Right atrium auricular region (tissue), 2 donors: ENCODE data around the gene DCANP1. TPM values are rescaled to one million over a fixed set of nuclear protein-coding genes. Genes with fewer than 3 reads are reported as not detected.

ENCODE experiments used
- DNase-seq: peaks from one replicate; pipeline ENCODE4 v3.0.0-alpha.2; 2019; ENCODE audit warnings: low spot score
- H3K27ac ChIP-seq, 2 donors: fragments of 200-600 bp; sonication (generic); 1 replicate in 1 of 2; 2 replicates in 1 of 2; pipeline ENCODE4 v1.5.1; 2016 to 2019
- H3K27me3 ChIP-seq, 2 donors: fragments of 200-600 bp; sonication (generic); one replicate each; pipeline versions ENCODE4 v1.5.1 to v1.6.0; 2017 to 2019
- H3K36me3 ChIP-seq: fragments of 200-600 bp; sonication (generic); one replicate; pipeline ENCODE4 v1.5.1; 2016
- H3K4me1 ChIP-seq, 2 donors: fragments of 200-600 bp; sonication (generic); one replicate each; pipeline versions ENCODE4 v1.5.1 to v1.6.0; 2017 to 2019
- H3K4me3 ChIP-seq, 2 donors: fragments of 200-600 bp; sonication (generic); 1 replicate in 1 of 2; 2 replicates in 1 of 2; pipeline ENCODE4 v1.5.1; 2017 to 2019; ENCODE audit warnings: mild to moderate bottlenecking in 1 of 2, moderate library complexity in 1 of 2
- H3K9me3 ChIP-seq, 2 donors: fragments of 200-600 bp; sonication (generic); one replicate each; pipeline ENCODE4 v1.5.1; 2019
- CTCF ChIP-seq, 2 donors: fragments of 200-600 bp; sonication (generic); IDR thresholded peaks; one replicate each; pipeline ENCODE4 v1.5.1; 2019; ENCODE audit warnings: antibody characterized with exemption in 2 of 2
- total RNA-seq, 2 donors: library from RNA; depleted of rRNA; stranded (reverse); fragments of >200 nt; gene quantifications; one replicate each; pipeline ENCODE4 v1.1.0, GENCODE V29; 2016

DCANP1 gene
- total RNA-seq, 2 donors from 2014 or later, result not detected

- Histone ChIP-seq H3K9me3 (no peaks in the 10 kb centered on the region), H3K4me1 (peaks cover 0 to 24% of the 10 kb centered on the region in 2 donors), H3K27me3 (no peaks in the 10 kb centered on the region), H3K4me3 (no peak overlapping the region), H3K27ac (no peak overlapping the region), H3K36me3 (no peaks in the 10 kb centered on the region)
- TF ChIP-seq CTCF (IDR thresholded peaks at IDR 0.05), result no peak
- peak; percentile 55 for DNase-seq
Measured at GRCh38 chr5:135441350-135441831, 5.8 kb downstream of the DCANP1 start.

- Histone ChIP-seq H3K27ac (no peak overlapping the region), H3K4me3 (no peak overlapping the region), H3K9me3 (no peaks in the 10 kb centered on the region), H3K4me1 (peaks cover 0 to 24% of the 10 kb centered on the region in 2 donors), H3K36me3 (no peaks in the 10 kb centered on the region), H3K27me3 (no peaks in the 10 kb centered on the region)
- TF ChIP-seq CTCF (IDR thresholded peaks at IDR 0.05), result no peak
- peak; percentile 49 for DNase-seq
Measured at GRCh38 chr5:135440916-135441315, 6.2 kb downstream of the DCANP1 start.

- Histone ChIP-seq H3K9me3 (no peaks in the 10 kb centered on the region), H3K4me3 (no peak overlapping the region), H3K27ac (no peak overlapping the region), H3K4me1 (peaks cover 0 to 28% of the 10 kb centered on the region in 2 donors), H3K36me3 (no peaks in the 10 kb centered on the region), H3K27me3 (no peaks in the 10 kb centered on the region)
- TF ChIP-seq CTCF (IDR thresholded peaks at IDR 0.05), result no peak
- no peak for DNase-seq
Measured at GRCh38 chr5:135439231-135440205, 7.6 kb downstream of the DCANP1 start.

- Histone ChIP-seq H3K27me3 (no peaks in the 10 kb centered on the region), H3K9me3 (no peaks in the 10 kb centered on the region), H3K36me3 (no peaks in the 10 kb centered on the region), H3K27ac (no peak overlapping the region), H3K4me1 (peaks cover 0 to 36% of the 10 kb centered on the region in 2 donors), H3K4me3 (no peak overlapping the region)
- no peak for TF ChIP-seq CTCF (IDR thresholded peaks at IDR 0.05)
- DNase-seq, result no peak
Measured at GRCh38 chr5:135438636-135439221, 8.4 kb downstream of the DCANP1 start.

- Histone ChIP-seq H3K36me3 (no peaks in the 10 kb centered on the region), H3K27ac (no peak overlapping the region), H3K9me3 (no peaks in the 10 kb centered on the region), H3K4me1 (peaks cover 0 to 31% of the 10 kb centered on the region in 2 donors), H3K27me3 (no peaks in the 10 kb centered on the region), H3K4me3 (no peak overlapping the region)
- DNase-seq, result no peak
- no peak for TF ChIP-seq CTCF (IDR thresholded peaks at IDR 0.05)
Measured at GRCh38 chr5:135437796-135438560, 9.2 kb downstream of the DCANP1 start.
